ENCODE data around the gene RTP1.

Gene RTP1

DNA sequence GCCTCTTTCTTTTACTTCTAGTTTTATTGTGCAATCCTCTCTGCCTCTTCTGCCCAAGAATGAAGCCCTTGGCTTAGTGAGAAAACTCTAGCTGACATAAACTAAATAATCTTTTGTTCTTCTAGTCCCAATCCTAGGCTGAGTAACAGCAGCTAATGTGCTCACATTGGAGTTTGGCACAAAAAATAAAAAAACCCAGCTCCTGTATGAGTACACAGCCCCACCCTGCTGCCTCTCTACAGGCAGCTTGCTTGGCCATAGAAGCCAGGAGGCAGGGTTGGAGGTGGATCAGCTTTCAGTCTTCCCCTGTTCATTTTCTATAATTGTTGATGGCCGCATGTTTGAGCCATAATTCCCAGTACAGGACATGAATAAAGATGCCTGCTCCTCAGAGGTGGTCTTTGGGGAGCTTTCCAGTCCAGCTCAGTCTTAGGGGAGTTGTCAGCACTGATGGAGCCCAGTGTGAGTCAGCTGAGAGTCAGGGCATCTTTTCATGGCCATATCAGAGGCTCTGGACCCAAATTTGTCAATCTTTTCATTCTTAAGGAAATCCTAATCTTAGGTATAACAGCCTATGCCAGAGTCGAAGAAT is 46.7 kb downstream of the RTP1 start:
- DNase-seq: no peak

DNA sequence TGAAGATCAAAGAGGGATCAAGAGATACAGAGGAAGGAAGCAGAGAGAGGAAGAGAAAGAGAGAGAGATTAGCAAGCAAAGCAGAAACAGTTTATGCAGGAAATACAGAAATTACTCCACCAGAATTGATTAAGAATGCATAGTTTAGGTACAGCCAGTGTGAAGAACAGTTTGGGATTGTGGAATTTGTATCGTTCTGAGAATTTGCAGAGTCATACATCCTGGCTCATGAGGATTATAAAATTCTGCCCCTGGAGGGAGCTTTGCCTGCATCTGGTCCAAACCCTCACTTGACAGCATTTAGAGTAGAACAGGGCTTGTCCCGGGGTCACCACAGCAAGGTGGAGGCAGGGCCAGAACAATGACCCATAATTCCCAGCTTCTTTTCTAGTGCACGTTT is 50.1 kb downstream of the RTP1 start:
- no peak for DNase-seq

Data from inflammatory macrophage treated with lipopolysaccharide for 4 hours (primary cell).